HepG2 (cell line): ENCODE data around the gene CCDC178. TPM values are rescaled to one million over a fixed set of nuclear protein-coding genes. Genes with fewer than 3 reads are reported as not detected.

Source experiments
- FOXA3 ChIP-seq: IDR thresholded peaks from 2 replicates; pipeline ENCODE4 v1.6.1; 2016; ENCODE audit warnings: missing genetic modification reagents, missing compliant biosample characterization
- HCFC1 ChIP-seq: fragments of 150-350 bp; IDR thresholded peaks from 2 replicates; pipeline ENCODE4 v1.6.1; 2014; ENCODE audit warnings: low read depth, low read length
- RFXANK ChIP-seq: IDR thresholded peaks from 2 replicates; pipeline ENCODE4 v1.6.1; 2016
- SIX1 ChIP-seq: sonication (generic); formaldehyde crosslinking; IDR thresholded peaks from 2 replicates; pipeline ENCODE4 v1.4.0; 2020; ENCODE audit warnings: missing genetic modification reagents, borderline replicate concordance
- SMC3 ChIP-seq: IDR thresholded peaks from 2 replicates; pipeline ENCODE4 v1.6.1; 2011; ENCODE audit warnings: low read length, improper control_type of control experiment
- ZC3H4 ChIP-seq: sonication (generic); formaldehyde crosslinking; IDR thresholded peaks from 2 replicates; pipeline ENCODE4 v1.4.0; 2020; ENCODE audit warnings: missing genetic modification reagents, borderline replicate concordance
- ZNF207 ChIP-seq: fragments of 450-650 bp; IDR thresholded peaks from 2 replicates; pipeline ENCODE4 v1.6.1; 2016; ENCODE audit warnings: antibody characterized with exemption, borderline replicate concordance
- ZNF792 ChIP-seq: IDR thresholded peaks from 2 replicates; pipeline ENCODE4 v1.6.1; 2016
- polyA plus RNA-seq, 8 experiments: library from polyadenylated mRNA; depleted of rRNA in 3 of 8; stranded (reverse) in 7 of 8; unstranded in 1 of 8; fragments of >200 nt; fragmentation: Illumina TruSeq in 4 of 8; extraction: Trizol in 4 of 8; gene quantifications; 2 replicates each; pipeline versions ENCODE4 v1.2.1 to v1.2.3, GENCODE V29; 2011 to 2016; ENCODE audit warnings: low read depth in 4 of 8, missing spikeins in 1 of 8, mixed read lengths in 1 of 8; ENCODE audit not compliant: insufficient read depth in 1 of 8
- total RNA-seq, 5 experiments: library from RNA; depleted of rRNA; stranded (reverse); fragments of >200 nt; fragmentation: Illumina TruSeq; extraction: Trizol; gene quantifications; 2 replicates each; pipeline ENCODE4 v1.2.3, GENCODE V29; 2016; ENCODE audit warnings: low read depth in 1 of 5
- TF ChIP-seq, protein P1 (sequence below): sonication (generic); formaldehyde crosslinking; IDR thresholded peaks from 2 replicates; pipeline ENCODE4 v1.5.1; 2020; ENCODE audit warnings: mild to moderate bottlenecking, missing genetic modification reagents, moderate library complexity
- TF ChIP-seq, protein P2 (sequence below): fragments of 450-650 bp; IDR thresholded peaks from 2 replicates; pipeline ENCODE4 v1.6.1; 2016
- TF ChIP-seq, protein P3 (sequence below): sonication (generic); formaldehyde crosslinking; IDR thresholded peaks from 2 replicates; pipeline ENCODE4 v1.4.0; 2020; ENCODE audit warnings: low read depth, missing genetic modification reagents

Gene CCDC178
- total and polyA plus RNA-seq, 2 of the 13 experiments (the other 11 are each of a cell fraction or from before 2014, with no cell fraction given), result not detected

DNA sequence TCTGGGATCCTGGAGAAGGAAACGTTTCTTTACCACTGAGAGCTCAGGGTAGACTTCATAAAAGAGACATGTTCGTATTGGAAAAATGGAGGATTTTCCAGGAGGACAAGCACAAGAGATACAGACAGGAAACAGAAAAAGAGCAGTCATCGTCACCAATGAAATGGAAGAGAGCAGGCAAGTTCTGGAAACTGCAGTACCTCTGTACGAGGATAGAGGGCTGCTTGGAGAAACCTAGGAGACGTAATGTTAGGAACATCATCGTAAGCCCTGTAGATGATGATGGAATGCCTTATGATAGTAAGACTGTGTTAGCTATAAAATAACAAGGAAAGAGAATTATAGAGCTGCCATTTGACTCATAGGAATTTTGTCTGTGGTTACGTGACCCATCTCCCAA lies 546.6 kb downstream of the CCDC178 start (continued):
- TF ChIP-seq, protein P1, sequence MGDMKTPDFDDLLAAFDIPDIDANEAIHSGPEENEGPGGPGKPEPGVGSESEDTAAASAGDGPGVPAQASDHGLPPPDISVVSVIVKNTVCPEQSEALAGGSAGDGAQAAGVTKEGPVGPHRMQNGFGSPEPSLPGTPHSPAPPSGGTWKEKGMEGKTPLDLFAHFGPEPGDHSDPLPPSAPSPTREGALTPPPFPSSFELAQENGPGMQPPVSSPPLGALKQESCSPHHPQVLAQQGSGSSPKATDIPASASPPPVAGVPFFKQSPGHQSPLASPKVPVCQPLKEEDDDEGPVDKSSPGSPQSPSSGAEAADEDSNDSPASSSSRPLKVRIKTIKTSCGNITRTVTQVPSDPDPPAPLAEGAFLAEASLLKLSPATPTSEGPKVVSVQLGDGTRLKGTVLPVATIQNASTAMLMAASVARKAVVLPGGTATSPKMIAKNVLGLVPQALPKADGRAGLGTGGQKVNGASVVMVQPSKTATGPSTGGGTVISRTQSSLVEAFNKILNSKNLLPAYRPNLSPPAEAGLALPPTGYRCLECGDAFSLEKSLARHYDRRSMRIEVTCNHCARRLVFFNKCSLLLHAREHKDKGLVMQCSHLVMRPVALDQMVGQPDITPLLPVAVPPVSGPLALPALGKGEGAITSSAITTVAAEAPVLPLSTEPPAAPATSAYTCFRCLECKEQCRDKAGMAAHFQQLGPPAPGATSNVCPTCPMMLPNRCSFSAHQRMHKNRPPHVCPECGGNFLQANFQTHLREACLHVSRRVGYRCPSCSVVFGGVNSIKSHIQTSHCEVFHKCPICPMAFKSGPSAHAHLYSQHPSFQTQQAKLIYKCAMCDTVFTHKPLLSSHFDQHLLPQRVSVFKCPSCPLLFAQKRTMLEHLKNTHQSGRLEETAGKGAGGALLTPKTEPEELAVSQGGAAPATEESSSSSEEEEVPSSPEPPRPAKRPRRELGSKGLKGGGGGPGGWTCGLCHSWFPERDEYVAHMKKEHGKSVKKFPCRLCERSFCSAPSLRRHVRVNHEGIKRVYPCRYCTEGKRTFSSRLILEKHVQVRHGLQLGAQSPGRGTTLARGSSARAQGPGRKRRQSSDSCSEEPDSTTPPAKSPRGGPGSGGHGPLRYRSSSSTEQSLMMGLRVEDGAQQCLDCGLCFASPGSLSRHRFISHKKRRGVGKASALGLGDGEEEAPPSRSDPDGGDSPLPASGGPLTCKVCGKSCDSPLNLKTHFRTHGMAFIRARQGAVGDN (CRISPR knock-in tag), result no peak
- TF ChIP-seq ZNF207 (no peak), SIX1 (no peak), RFXANK (no peak), ZC3H4 (CRISPR knock-in tag) (no peak), ZNF792 (CRISPR knock-in tag) (no peak), FOXA3 (CRISPR knock-in tag) (no peak), HCFC1 (no peak), SMC3 (peak; percentile 26; the same call in 1 of the 2 replicates)
- TF ChIP-seq, protein P2, sequence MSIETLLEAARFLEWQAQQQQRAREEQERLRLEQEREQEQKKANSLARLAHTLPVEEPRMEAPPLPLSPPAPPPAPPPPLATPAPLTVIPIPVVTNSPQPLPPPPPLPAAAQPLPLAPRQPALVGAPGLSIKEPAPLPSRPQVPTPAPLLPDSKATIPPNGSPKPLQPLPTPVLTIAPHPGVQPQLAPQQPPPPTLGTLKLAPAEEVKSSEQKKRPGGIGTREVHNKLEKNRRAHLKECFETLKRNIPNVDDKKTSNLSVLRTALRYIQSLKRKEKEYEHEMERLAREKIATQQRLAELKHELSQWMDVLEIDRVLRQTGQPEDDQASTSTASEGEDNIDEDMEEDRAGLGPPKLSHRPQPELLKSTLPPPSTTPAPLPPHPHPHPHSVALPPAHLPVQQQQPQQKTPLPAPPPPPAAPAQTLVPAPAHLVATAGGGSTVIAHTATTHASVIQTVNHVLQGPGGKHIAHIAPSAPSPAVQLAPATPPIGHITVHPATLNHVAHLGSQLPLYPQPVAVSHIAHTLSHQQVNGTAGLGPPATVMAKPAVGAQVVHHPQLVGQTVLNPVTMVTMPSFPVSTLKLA, result no peak
- TF ChIP-seq, protein P3, sequence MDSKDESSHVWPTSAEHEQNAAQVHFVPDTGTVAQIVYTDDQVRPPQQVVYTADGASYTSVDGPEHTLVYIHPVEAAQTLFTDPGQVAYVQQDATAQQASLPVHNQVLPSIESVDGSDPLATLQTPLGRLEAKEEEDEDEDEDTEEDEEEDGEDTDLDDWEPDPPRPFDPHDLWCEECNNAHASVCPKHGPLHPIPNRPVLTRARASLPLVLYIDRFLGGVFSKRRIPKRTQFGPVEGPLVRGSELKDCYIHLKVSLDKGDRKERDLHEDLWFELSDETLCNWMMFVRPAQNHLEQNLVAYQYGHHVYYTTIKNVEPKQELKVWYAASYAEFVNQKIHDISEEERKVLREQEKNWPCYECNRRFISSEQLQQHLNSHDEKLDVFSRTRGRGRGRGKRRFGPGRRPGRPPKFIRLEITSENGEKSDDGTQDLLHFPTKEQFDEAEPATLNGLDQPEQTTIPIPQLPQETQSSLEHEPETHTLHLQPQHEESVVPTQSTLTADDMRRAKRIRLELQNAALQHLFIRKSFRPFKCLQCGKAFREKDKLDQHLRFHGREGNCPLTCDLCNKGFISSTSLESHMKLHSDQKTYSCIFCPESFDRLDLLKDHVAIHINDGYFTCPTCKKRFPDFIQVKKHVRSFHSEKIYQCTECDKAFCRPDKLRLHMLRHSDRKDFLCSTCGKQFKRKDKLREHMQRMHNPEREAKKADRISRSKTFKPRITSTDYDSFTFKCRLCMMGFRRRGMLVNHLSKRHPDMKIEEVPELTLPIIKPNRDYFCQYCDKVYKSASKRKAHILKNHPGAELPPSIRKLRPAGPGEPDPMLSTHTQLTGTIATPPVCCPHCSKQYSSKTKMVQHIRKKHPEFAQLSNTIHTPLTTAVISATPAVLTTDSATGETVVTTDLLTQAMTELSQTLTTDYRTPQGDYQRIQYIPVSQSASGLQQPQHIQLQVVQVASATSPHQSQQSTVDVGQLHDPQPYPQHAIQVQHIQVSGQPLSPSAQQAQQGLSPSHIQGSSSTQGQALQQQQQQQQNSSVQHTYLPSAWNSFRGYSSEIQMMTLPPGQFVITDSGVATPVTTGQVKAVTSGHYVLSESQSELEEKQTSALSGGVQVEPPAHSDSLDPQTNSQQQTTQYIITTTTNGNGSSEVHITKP (CRISPR knock-in tag), result no peak
